ENCODE data around the gene EIF4G1. TPM values are rescaled to one million over a fixed set of nuclear protein-coding genes. Genes with fewer than 3 reads are reported as not detected.

The EIF4G1 gene
- total and polyA plus RNA-seq, 2 of the 8 experiments (the other 6 are each of a cell fraction or from before 2014, with no cell fraction given): 318 to 473 TPM

DNA sequence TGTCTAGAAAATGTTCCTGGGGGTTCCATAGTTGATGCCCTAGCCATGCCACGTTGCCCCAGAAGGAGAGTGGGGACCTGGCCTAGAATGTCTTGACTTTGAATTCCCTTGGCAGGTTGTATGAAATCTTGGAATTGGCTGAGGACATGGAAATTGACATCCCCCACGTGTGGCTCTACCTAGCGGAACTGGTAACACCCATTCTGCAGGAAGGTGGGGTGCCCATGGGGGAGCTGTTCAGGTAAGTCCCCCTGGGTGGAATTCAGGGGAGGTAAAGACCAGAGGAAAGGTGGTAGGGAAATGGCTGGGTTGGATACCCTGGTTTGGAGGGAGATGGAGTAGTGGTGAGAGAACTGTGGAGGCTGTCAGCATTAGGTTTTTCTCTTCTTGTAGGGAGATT, 14.1 kb downstream of the EIF4G1 start:
- Histone ChIP-seq H3K4me1 (replicated peaks in 1 of 4; ENCODE audit: control insufficient read depth in 3 of 4, insufficient read depth in 4 of 4, low read length in 3 of 4) (no peaks in the 10 kb centered on the region), H3K4me3 (ENCODE audit: extremely low read depth in 1 of 4, insufficient read depth in 2 of 4, low read depth in 3 of 4, low read length in 4 of 4) (no peak overlapping the region), H2BK5ac (ENCODE audit: low read depth, low read length) (no peak overlapping the region), H3K36me3 (ENCODE audit: control insufficient read depth in 2 of 4, insufficient read depth in 4 of 4, low read length in 3 of 4) (peaks cover 73 to 99% (median 91%) of the 10 kb centered on the region in 4 experiments), H2AK5ac (ENCODE audit: low read depth, low read length) (no peak overlapping the region), H3K4ac (replicated peaks; ENCODE audit: insufficient read length, low read depth, low read length) (no peak overlapping the region), H3K9me3 (ENCODE audit: insufficient read depth in 2 of 2, low read depth in 1 of 2, low read length in 1 of 2) (no peaks in the 10 kb centered on the region), H3K79me2 (ENCODE audit: control insufficient read depth in 1 of 2, insufficient read depth in 2 of 2, low read length in 2 of 2) (no peaks in the 10 kb centered on the region), H2BK15ac (ENCODE audit: low read length) (no peak overlapping the region), H3K14ac (ENCODE audit: insufficient read length) (no peak overlapping the region), H3K18ac (ENCODE audit: extremely low read depth, low read length) (no peak overlapping the region), H3K4me2 (ENCODE audit: insufficient read depth in 1 of 2, low read depth in 2 of 2, low read length in 2 of 2) (no peak overlapping the region), H3K23me2 (ENCODE audit: low read depth, low read length) (no peaks in the 10 kb centered on the region), H4K91ac (replicated peaks; ENCODE audit: insufficient read length, low read length) (no peak overlapping the region), H3K9ac (replicated peaks in 1 of 4; ENCODE audit: extremely low read depth in 1 of 4, low read depth in 3 of 4, low read length in 3 of 4) (no peak overlapping the region), H3K56ac (replicated peaks; ENCODE audit: insufficient read length, low read depth, low read length) (no peak overlapping the region), H3K79me1 (ENCODE audit: low read depth, low read length) (peaks cover 5% of the 10 kb centered on the region), H2BK20ac (ENCODE audit: low read length) (no peak overlapping the region), H2BK12ac (ENCODE audit: low read depth, low read length) (no peak overlapping the region), H4K5ac (ENCODE audit: insufficient read length, low read depth, low read length) (no peak overlapping the region), H2BK120ac (replicated peaks; ENCODE audit: low read depth, low read length) (no peak overlapping the region), H3K23ac (ENCODE audit: insufficient read length) (no peak overlapping the region), H4K20me1 (replicated peaks in 1 of 2; ENCODE audit: control insufficient read depth in 1 of 2, insufficient read depth in 2 of 2, low read length in 2 of 2) (peaks cover 16 to 29% of the 10 kb centered on the region in 2 experiments), H4K8ac (ENCODE audit: extremely low read depth, insufficient read depth, low read length) (no peak overlapping the region), H3K27ac (ENCODE audit: low read depth, low read length) (no peak overlapping the region), H3K27me3 (replicated peaks in 1 of 4; ENCODE audit: control insufficient read depth in 3 of 4, extremely low read depth in 1 of 4, insufficient read depth in 3 of 4, low read length in 3 of 4) (no peaks in the 10 kb centered on the region), H2AFZ (ENCODE audit: low read length) (no peak overlapping the region)
- FAIRE-seq (no peak), DNase-seq (ENCODE audit: low read depth in 1 of 2, low spot score in 2 of 2) (no peak)
- CTCF ChIA-PET (ENCODE audit: partially characterized antibody): interaction anchor here (1.1 kb wide), 1 partner anchor 12 kb away, joined by 3 read pairs; no protein-coding TSS in a partner anchor
- 61% methylated on average over 3 of the region's 3 CpGs; no CpG with 5 or more reads in 1 of the 2 experiments for WGBS, 2 experiments (ENCODE audit: extremely low coverage in 1 of 2, insufficient coverage in 1 of 2, insufficient read length in 1 of 2, insufficient replicate concordance in 2 of 2, low coverage in 1 of 2, low lambda C conversion rate in 2 of 2, missing lambda C conversion rate in 1 of 2)
- TF ChIP-seq POLR2A (IDR thresholded peaks at IDR 0.05; ENCODE audit: control extremely low read depth in 1 of 2, low read depth in 2 of 2, low read length in 2 of 2) (no peak), SRF (IDR thresholded peaks at IDR 0.05; ENCODE audit: low read depth, low read length) (no peak), BACH1 (IDR thresholded peaks at IDR 0.05; ENCODE audit: low read length) (no peak)
- POLR2A ChIA-PET (ENCODE audit: partially characterized antibody): interaction anchor here (0.6 to 9.8 kb wide), 7 partner anchors 13 to 130 kb away, joined by 3 to 148 read pairs (median 5); partner anchors contain the start of genes CLCN2, EIF4G1 and POLR2H

Measured in H1 (cell line).